ENCODE results near the gene ECE1. TPM values are rescaled to one million over a fixed set of nuclear protein-coding genes. Genes with fewer than 3 reads are reported as not detected.

The ECE1 gene
- total and polyA plus RNA-seq, 2 of the 4 experiments (the other 2 are of a cell fraction) = 61.8 to 124 TPM

DNA sequence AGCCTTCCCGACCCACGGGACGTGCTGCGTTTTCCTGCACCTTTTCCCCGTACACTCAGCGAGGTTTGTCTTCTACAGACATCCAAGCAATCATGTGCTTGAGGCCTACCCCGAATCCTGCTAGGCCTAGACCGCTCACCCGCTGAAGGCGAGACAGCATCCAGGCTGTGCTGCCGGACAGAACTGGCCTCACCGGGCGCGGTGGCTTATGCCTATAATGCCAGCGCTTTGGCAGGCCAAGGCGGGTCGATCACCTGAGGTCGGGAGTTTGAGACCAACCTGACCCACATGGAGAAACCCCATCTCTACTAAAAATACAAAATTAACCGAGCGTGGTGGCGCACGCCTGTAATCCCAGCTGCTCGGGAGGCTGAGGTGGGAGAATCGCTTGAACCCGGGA is 54.1 kb downstream of the ECE1 start:
- H2AK5ac ChIP-seq (ENCODE audit: low read depth, low read length) = peak overlapping the region; percentile 8; the same call in 1 of the 2 replicates
- H2BK120ac ChIP-seq (ENCODE audit: low read depth, low read length) = no peak overlapping the region
- H4K8ac ChIP-seq (ENCODE audit: low read depth in 2 of 2, low read length in 2 of 2) = no peak overlapping the region
- no peak overlapping the region for H2AFZ ChIP-seq (replicated peaks; ENCODE audit: low read length, poor library complexity)
- no peak overlapping the region for H4K91ac ChIP-seq (ENCODE audit: insufficient read depth, low read depth, low read length)
- no peak overlapping the region for H2BK20ac ChIP-seq (ENCODE audit: low read depth, low read length)
- intact Hi-C loops (cut with micrococcal nuclease) = no loop called here
- H3K9me3 ChIP-seq (ENCODE audit: control insufficient read depth, insufficient read depth, low read length) = no peaks in the 10 kb centered on the region
- no peak overlapping the region for H3K23ac ChIP-seq (ENCODE audit: low read depth, low read length)
- no peaks in the 10 kb centered on the region for H4K20me1 ChIP-seq (ENCODE audit: insufficient read depth, low read length)
- TF ChIP-seq CEBPB (IDR thresholded peaks at IDR 0.05; ENCODE audit: low read depth, low read length) (no peak), BHLHE40 (IDR thresholded peaks at IDR 0.05; ENCODE audit: low read depth, low read length) (no peak), RAD21 (IDR thresholded peaks at IDR 0.05; ENCODE audit: low read length) (no peak), MAZ (IDR thresholded peaks at IDR 0.05; ENCODE audit: borderline replicate concordance, low read depth, low read length) (no peak), MAFK (IDR thresholded peaks at IDR 0.05; ENCODE audit: low read depth, low read length) (no peak), RFX5 (IDR thresholded peaks at IDR 0.05; ENCODE audit: low read depth, low read length) (no peak)
- TF ChIP-seq, protein P1, sequence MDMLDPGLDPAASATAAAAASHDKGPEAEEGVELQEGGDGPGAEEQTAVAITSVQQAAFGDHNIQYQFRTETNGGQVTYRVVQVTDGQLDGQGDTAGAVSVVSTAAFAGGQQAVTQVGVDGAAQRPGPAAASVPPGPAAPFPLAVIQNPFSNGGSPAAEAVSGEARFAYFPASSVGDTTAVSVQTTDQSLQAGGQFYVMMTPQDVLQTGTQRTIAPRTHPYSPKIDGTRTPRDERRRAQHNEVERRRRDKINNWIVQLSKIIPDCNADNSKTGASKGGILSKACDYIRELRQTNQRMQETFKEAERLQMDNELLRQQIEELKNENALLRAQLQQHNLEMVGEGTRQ (IDR thresholded peaks at IDR 0.05; ENCODE audit: low read depth, low read length) = no peak
- TF ChIP-seq, protein P2, sequence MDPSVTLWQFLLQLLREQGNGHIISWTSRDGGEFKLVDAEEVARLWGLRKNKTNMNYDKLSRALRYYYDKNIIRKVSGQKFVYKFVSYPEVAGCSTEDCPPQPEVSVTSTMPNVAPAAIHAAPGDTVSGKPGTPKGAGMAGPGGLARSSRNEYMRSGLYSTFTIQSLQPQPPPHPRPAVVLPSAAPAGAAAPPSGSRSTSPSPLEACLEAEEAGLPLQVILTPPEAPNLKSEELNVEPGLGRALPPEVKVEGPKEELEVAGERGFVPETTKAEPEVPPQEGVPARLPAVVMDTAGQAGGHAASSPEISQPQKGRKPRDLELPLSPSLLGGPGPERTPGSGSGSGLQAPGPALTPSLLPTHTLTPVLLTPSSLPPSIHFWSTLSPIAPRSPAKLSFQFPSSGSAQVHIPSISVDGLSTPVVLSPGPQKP (IDR thresholded peaks at IDR 0.05; ENCODE audit: borderline replicate concordance, low read depth, low read length) = no peak
- ATAC-seq (ENCODE audit: low read depth) (no peak), DNase-seq (no peak)
- H3K27me3 ChIP-seq (ENCODE audit: control insufficient read depth, insufficient read depth, low read length) = no peaks in the 10 kb centered on the region
- no peak overlapping the region for H4K5ac ChIP-seq (ENCODE audit: low read depth, low read length)
- peak overlapping the region; percentile 80 for H2AK9ac ChIP-seq (replicated peaks; ENCODE audit: low read depth, low read length, poor library complexity)
- no peak overlapping the region for H3K56ac ChIP-seq (ENCODE audit: extremely low read depth, insufficient read depth, low read length)
- peaks cover 9% of the 10 kb centered on the region for H3K4me1 ChIP-seq (ENCODE audit: control insufficient read depth, insufficient read depth, low read length)
- in situ Hi-C loops (cut with MboI; ENCODE audit: low sequenced_read_pairs) = no loop called here
- 100% methylated on average over 7 of the region's 25 CpGs; no CpG with 5 or more reads in 1 of the 2 experiments for WGBS, 2 experiments (ENCODE audit: extremely low coverage in 2 of 2, insufficient read length in 1 of 2)
- dilution Hi-C loops (cut with HindIII; ENCODE audit: low sequenced_read_pairs, unreplicated experiment) = no loop called here
- H3K4ac ChIP-seq (ENCODE audit: low read depth, low read length) = no peak overlapping the region
- H3K79me1 ChIP-seq (ENCODE audit: low read depth in 1 of 2, low read length in 2 of 2) = peaks cover 7 to 27% of the 10 kb centered on the region in 2 experiments; a peak in 3 of 4 replicates
- H3K27ac ChIP-seq (ENCODE audit: insufficient read depth, low read length) = no peak overlapping the region
- no peak overlapping the region for H3K9ac ChIP-seq (ENCODE audit: low read depth, low read length)
- no peak overlapping the region for H3K4me2 ChIP-seq (ENCODE audit: low read depth, low read length)
- H3K36me3 ChIP-seq (ENCODE audit: control insufficient read depth, insufficient read depth, low read length) = peaks cover 62% of the 10 kb centered on the region
- no peak overlapping the region for H2BK15ac ChIP-seq (ENCODE audit: low read depth, low read length)
- H3K4me3 ChIP-seq (ENCODE audit: insufficient read depth, low read depth, low read length) = no peak overlapping the region
- POLR2A ChIA-PET (ENCODE audit: unreplicated experiment) = no interaction called here
- H3K9me1 ChIP-seq (ENCODE audit: insufficient read depth, low read length) = peaks cover 15% of the 10 kb centered on the region; the same call in 1 of the 2 replicates
- no TSS peak for BruUV-seq (replicated peaks)
- H3K14ac ChIP-seq (replicated peaks; ENCODE audit: low read depth, low read length) = no peak overlapping the region
- CTCF ChIA-PET = no interaction called here
- no peak overlapping the region for H2BK5ac ChIP-seq (ENCODE audit: low read depth, low read length, poor library complexity, severe bottlenecking)
- H3K18ac ChIP-seq (ENCODE audit: low read depth, low read length) = no peak overlapping the region

All from IMR-90 (cell line).